ENCODE results near the gene ST3GAL4. TPM values are rescaled to one million over a fixed set of nuclear protein-coding genes. Genes with fewer than 3 reads are reported as not detected.

Gene ST3GAL4
- total and polyA plus RNA-seq, 2 of the 8 experiments (the other 6 are each of a cell fraction or from before 2014, with no cell fraction given), result 15.6 to 20.0 TPM

- no peak overlapping the region for H3K27ac ChIP-seq (ENCODE audit: low read depth, low read length)
- H3K9ac ChIP-seq (replicated peaks in 1 of 4; ENCODE audit: extremely low read depth in 1 of 4, low read depth in 3 of 4, low read length in 3 of 4), result no peak overlapping the region
- no peak overlapping the region for H3K56ac ChIP-seq (replicated peaks; ENCODE audit: insufficient read length, low read depth, low read length)
- H3K36me3 ChIP-seq (ENCODE audit: control insufficient read depth in 2 of 4, insufficient read depth in 4 of 4, low read length in 3 of 4), result no peaks in the 10 kb centered on the region
- no peaks in the 10 kb centered on the region for H4K20me1 ChIP-seq (replicated peaks in 1 of 2; ENCODE audit: control insufficient read depth in 1 of 2, insufficient read depth in 2 of 2, low read length in 2 of 2)
- H3K27me3 ChIP-seq (replicated peaks in 1 of 4; ENCODE audit: control insufficient read depth in 3 of 4, extremely low read depth in 1 of 4, insufficient read depth in 3 of 4, low read length in 3 of 4), result no peaks in the 10 kb centered on the region
- no peak overlapping the region for H2BK15ac ChIP-seq (ENCODE audit: low read length)
- no peak overlapping the region for H2BK120ac ChIP-seq (replicated peaks; ENCODE audit: low read depth, low read length)
- H3K18ac ChIP-seq (ENCODE audit: extremely low read depth, low read length), result no peak overlapping the region
- no peak overlapping the region for H2AK5ac ChIP-seq (ENCODE audit: low read depth, low read length)
- H3K4me3 ChIP-seq (ENCODE audit: extremely low read depth in 1 of 4, insufficient read depth in 2 of 4, low read depth in 3 of 4, low read length in 4 of 4), result no peak overlapping the region
- H3K4me2 ChIP-seq (ENCODE audit: insufficient read depth in 1 of 2, low read depth in 2 of 2, low read length in 2 of 2), result no peak overlapping the region
- no peak for TF ChIP-seq POU5F1 (IDR thresholded peaks at IDR 0.05; ENCODE audit: low read depth, low read length)
- no peak for TF ChIP-seq JUND (IDR thresholded peaks at IDR 0.05; ENCODE audit: low read length)
- TF ChIP-seq GABPA (IDR thresholded peaks at IDR 0.05; ENCODE audit: borderline replicate concordance, insufficient read depth, low read length), result no peak
- TF ChIP-seq SP1 (IDR thresholded peaks at IDR 0.05; ENCODE audit: low read depth, low read length), result no peak
- no peak for TF ChIP-seq RXRA (IDR thresholded peaks at IDR 0.05; ENCODE audit: insufficient read depth, low read depth, low read length)
- no peak for TF ChIP-seq CREB1 (IDR thresholded peaks at IDR 0.05)
- TF ChIP-seq JUN (IDR thresholded peaks at IDR 0.05; ENCODE audit: low read depth, low read length), result no peak
- no peak for TF ChIP-seq USF2 (IDR thresholded peaks at IDR 0.05; ENCODE audit: low read length)
- no peak overlapping the region for H3K14ac ChIP-seq (ENCODE audit: insufficient read length)
- no peak overlapping the region for H4K5ac ChIP-seq (ENCODE audit: insufficient read length, low read depth, low read length)
- CTCF ChIA-PET (ENCODE audit: partially characterized antibody), result interaction anchor here (0.6 to 5.6 kb wide), 30 partner anchors 10 to 547 kb away, joined by 3 to 54 read pairs (median 4); no protein-coding TSS in a partner anchor
- FAIRE-seq, result no peak
- H3K79me2 ChIP-seq (ENCODE audit: control insufficient read depth in 1 of 2, insufficient read depth in 2 of 2, low read length in 2 of 2), result no peaks in the 10 kb centered on the region
- H3K4me1 ChIP-seq (replicated peaks in 1 of 4; ENCODE audit: control insufficient read depth in 3 of 4, insufficient read depth in 4 of 4, low read length in 3 of 4), result peaks cover 4 to 11% (median 8%) of the 10 kb centered on the region in 4 experiments; a peak in 5 of 7 replicates
- no peak overlapping the region for H2BK20ac ChIP-seq (ENCODE audit: low read length)
- H3K23ac ChIP-seq (ENCODE audit: insufficient read length), result no peak overlapping the region
- H4K91ac ChIP-seq (replicated peaks; ENCODE audit: insufficient read length, low read length), result no peak overlapping the region
- WGBS, 2 experiments (ENCODE audit: extremely low coverage in 1 of 2, insufficient coverage in 1 of 2, insufficient read length in 1 of 2, insufficient replicate concordance in 2 of 2, low coverage in 1 of 2, low lambda C conversion rate in 2 of 2, missing lambda C conversion rate in 1 of 2), result 89% methylated on average over 13 of the region's 13 CpGs; no CpG with 5 or more reads in 1 of the 2 experiments
- H2BK5ac ChIP-seq (ENCODE audit: low read depth, low read length), result no peak overlapping the region
- H2BK12ac ChIP-seq (ENCODE audit: low read depth, low read length), result no peak overlapping the region
- H3K79me1 ChIP-seq (ENCODE audit: low read depth, low read length), result no peaks in the 10 kb centered on the region
- no peak overlapping the region for H2AFZ ChIP-seq (ENCODE audit: low read length)
- POLR2A ChIA-PET (ENCODE audit: partially characterized antibody), result interaction anchor here (1.2 to 1.5 kb wide), 2 partner anchors 49 to 139 kb away, joined by 3 to 4 read pairs; partner anchors contain the start of gene DCPS
- no peak for DNase-seq (ENCODE audit: low read depth in 1 of 2, low spot score in 2 of 2)
- no peaks in the 10 kb centered on the region for H3K9me3 ChIP-seq (ENCODE audit: insufficient read depth in 2 of 2, low read depth in 1 of 2, low read length in 1 of 2)
- no peaks in the 10 kb centered on the region for H3K23me2 ChIP-seq (ENCODE audit: low read depth, low read length)
- H4K8ac ChIP-seq (ENCODE audit: extremely low read depth, insufficient read depth, low read length), result no peak overlapping the region
- no peak overlapping the region for H3K4ac ChIP-seq (replicated peaks; ENCODE audit: insufficient read length, low read depth, low read length)
These were observed 87.6 kb downstream of the ST3GAL4 start for GRCh38 chr11:126443120-126443519.
